Gastroesophageal sphincter (tissue), 3 donors: ENCODE measurements around the gene RRAD.

Experiments used
- CTCF ChIP-seq, 4 experiments: fragments of 200-600 bp in 2 of 4; fragments of 450-650 bp in 2 of 4; sonication (generic) in 1 of 4; IDR thresholded peaks; one replicate each; pipeline ENCODE4 v1.5.1; 2017 to 2019; ENCODE audit warnings: antibody characterized with exemption in 4 of 4, mild to moderate bottlenecking in 2 of 4, moderate library complexity in 2 of 4
- POLR2AphosphoS5 ChIP-seq: sonication (generic); formaldehyde crosslinking; IDR thresholded peaks from one replicate; pipeline ENCODE4 v1.6.1; 2017; ENCODE audit warnings: antibody characterized with exemption

GRCh38 chr16:66894948-66895688 lies 30.2 kb downstream of the RRAD start:
- peak; percentile 77 to 93 (median 83) for TF ChIP-seq CTCF (IDR thresholded peaks at IDR 0.05)
- TF ChIP-seq POLR2AphosphoS5 = no peak
